Measurements from ENCODE around the gene PLD1.

Gene PLD1

DNA sequence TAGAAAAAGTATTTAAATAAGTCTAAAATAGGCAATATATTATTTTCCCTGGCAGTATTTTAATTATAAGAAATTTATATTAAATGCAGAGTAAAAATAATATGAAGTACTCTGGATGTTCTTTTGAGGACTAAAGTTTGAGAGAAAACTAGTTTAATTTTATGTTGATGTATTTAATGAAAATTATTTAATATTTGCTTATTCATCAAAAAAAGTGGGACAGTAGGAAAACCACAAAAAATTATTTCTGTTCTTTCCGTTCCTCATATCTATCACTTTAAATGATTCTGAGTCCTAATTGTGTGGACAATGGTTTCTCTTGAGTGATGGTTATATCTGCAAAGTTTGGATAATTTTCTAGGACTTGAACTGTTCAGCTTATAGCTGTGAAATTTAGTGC lies 202.8 kb downstream of the PLD1 start:
- no peaks in the 10 kb centered on the region for H3K9me3 ChIP-seq
- TF ChIP-seq, protein P1, sequence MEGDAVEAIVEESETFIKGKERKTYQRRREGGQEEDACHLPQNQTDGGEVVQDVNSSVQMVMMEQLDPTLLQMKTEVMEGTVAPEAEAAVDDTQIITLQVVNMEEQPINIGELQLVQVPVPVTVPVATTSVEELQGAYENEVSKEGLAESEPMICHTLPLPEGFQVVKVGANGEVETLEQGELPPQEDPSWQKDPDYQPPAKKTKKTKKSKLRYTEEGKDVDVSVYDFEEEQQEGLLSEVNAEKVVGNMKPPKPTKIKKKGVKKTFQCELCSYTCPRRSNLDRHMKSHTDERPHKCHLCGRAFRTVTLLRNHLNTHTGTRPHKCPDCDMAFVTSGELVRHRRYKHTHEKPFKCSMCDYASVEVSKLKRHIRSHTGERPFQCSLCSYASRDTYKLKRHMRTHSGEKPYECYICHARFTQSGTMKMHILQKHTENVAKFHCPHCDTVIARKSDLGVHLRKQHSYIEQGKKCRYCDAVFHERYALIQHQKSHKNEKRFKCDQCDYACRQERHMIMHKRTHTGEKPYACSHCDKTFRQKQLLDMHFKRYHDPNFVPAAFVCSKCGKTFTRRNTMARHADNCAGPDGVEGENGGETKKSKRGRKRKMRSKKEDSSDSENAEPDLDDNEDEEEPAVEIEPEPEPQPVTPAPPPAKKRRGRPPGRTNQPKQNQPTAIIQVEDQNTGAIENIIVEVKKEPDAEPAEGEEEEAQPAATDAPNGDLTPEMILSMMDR (IDR thresholded peaks at IDR 0.05; ENCODE audit: low read depth, low read length) = no peak
- no peak overlapping the region for H3K4me3 ChIP-seq (ENCODE audit: low read depth, low read length)
- DNase-seq = no peak
- H3K4me1 ChIP-seq = no peaks in the 10 kb centered on the region
- no peaks in the 10 kb centered on the region for H3K36me3 ChIP-seq
- H3K27me3 ChIP-seq = no peaks in the 10 kb centered on the region

DNA sequence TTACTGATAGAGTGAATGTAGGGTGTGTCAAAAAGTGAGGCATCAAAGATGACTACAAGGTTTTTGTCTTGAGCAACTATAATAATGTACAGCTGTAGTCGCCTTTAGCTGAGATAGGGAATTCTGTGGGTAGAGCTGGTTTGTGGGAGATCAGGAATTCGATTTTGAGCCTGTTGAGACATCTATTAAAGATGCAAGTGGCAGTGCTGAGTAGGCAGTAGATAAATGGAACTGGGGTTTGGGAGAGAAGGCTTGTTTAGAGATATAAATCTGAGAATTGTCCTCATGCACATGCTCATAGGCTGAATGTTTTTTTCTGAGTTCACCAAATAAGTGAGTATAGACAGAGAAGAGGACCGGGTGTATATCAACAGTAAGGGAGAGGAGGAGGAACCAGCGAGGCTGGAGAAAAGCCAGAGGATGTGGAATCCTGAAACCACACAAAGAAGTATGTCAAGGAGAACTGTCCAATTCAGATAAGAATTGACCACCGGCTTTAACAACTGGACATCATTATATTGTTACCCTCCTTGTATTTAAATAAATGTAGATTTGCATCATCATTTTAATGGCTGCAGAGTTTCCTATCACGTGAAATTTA lies 204.0 kb downstream of the PLD1 start:
- DNase-seq = no peak
- Histone ChIP-seq H3K4me1 (no peaks in the 10 kb centered on the region), H3K9me3 (no peaks in the 10 kb centered on the region), H3K27me3 (no peaks in the 10 kb centered on the region), H3K36me3 (no peaks in the 10 kb centered on the region), H3K4me3 (ENCODE audit: low read depth, low read length) (no peak overlapping the region)
- TF ChIP-seq, protein P1 (IDR thresholded peaks at IDR 0.05; ENCODE audit: low read depth, low read length) = no peak

DNA sequence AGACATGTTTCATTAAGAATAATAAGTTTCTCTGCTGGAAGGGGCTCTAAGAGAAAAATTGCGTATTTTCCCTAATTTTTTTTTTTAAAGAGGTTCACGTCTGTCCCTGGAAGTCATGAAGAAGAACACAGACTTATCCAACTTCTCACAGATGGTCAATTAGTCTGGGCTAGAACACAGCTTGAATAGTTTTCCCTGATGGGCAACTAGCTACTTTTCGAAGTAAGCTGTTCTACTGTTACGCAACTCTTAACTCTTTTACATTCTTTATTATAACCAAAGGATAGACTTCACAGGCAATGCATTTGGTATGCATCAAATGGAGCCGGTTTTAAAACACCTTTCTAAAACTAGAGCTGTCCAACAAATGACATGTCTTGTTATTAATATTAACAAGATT lies 205.9 kb downstream of the PLD1 start:
- Histone ChIP-seq H3K9me3 (no peaks in the 10 kb centered on the region), H3K4me3 (ENCODE audit: low read depth, low read length) (no peak overlapping the region), H3K4me1 (no peaks in the 10 kb centered on the region), H3K36me3 (no peaks in the 10 kb centered on the region), H3K27me3 (no peaks in the 10 kb centered on the region)
- no peak for DNase-seq
- TF ChIP-seq, protein P1 (IDR thresholded peaks at IDR 0.05; ENCODE audit: low read depth, low read length) = no peak

DNA sequence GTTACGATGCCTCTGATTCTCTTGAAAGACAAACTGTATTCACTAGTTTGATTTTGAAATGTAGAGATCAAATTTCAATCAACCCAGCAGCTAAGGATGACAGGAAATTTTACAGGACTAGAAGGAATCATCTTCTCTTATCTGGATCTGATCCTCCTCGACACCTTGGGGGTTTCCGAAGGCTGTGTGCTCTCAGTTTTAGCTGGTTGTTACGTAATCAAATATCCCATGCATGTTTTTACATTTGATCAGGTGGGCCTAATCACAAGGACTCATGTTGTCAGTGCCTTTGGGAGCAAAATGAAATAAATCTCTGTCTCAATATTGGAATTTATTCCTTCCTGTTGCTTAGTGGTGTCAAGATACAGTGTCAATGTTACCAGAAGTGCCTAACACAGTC lies 208.2 kb downstream of the PLD1 start:
- no peaks in the 10 kb centered on the region for H3K27me3 ChIP-seq
- no peaks in the 10 kb centered on the region for H3K9me3 ChIP-seq
- no peaks in the 10 kb centered on the region for H3K4me1 ChIP-seq
- no peak for DNase-seq
- TF ChIP-seq, protein P1 (IDR thresholded peaks at IDR 0.05; ENCODE audit: low read depth, low read length) = no peak
- H3K36me3 ChIP-seq = no peaks in the 10 kb centered on the region
- H3K4me3 ChIP-seq (ENCODE audit: low read depth, low read length) = no peak overlapping the region

DNA sequence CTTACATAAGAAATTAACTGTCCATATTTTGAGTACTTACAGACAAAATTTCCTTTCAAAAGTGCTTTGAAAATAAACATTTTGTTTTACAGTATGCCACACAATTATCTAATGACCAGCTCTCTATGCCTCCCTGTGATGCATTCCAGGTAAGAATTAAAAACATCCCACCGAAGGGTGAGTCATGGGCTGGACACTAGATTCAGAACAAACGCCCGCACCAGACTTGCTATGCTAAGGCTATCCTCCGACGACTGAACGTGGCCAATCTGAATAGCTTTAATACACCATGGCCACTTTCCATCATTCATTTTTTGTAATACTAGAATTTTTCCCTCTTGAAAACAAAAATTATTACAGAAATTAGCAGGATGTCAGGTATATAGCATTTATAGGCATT lies 210.3 kb downstream of the PLD1 start:
- no peaks in the 10 kb centered on the region for H3K4me1 ChIP-seq
- DNase-seq = no peak

DNA sequence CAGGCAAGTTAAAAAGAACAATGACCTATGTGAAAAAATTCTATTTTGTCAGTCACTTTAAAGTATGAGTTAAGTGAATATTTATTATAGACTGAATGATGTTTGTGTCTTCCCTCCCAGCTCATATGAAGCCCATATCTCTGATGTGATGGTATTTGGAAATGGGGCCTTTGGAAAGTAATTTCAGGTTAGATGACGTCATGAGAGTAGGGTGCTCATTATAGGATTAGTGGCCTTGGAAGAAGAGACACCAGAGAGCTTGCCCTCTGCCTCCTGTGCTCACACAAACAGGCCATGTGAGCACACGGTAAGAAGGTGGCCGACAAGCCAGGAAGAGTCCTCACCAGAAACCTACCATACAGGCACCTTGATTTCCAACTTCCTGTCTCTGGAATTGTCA lies 211.3 kb downstream of the PLD1 start:
- no peaks in the 10 kb centered on the region for H3K4me1 ChIP-seq
- H3K36me3 ChIP-seq = no peaks in the 10 kb centered on the region
- H3K4me3 ChIP-seq (ENCODE audit: low read depth, low read length) = no peak overlapping the region
- H3K9me3 ChIP-seq = no peaks in the 10 kb centered on the region
- no peaks in the 10 kb centered on the region for H3K27me3 ChIP-seq
- TF ChIP-seq, protein P1 (IDR thresholded peaks at IDR 0.05; ENCODE audit: low read depth, low read length) = no peak
- no peak for DNase-seq

More for the DNA sequence above, 210.3 kb downstream of the PLD1 start:
- no peaks in the 10 kb centered on the region for H3K9me3 ChIP-seq
- no peak overlapping the region for H3K4me3 ChIP-seq (ENCODE audit: low read depth, low read length)
- TF ChIP-seq, protein P1 (IDR thresholded peaks at IDR 0.05; ENCODE audit: low read depth, low read length) = no peak
- no peaks in the 10 kb centered on the region for H3K27me3 ChIP-seq
- no peaks in the 10 kb centered on the region for H3K36me3 ChIP-seq

Measured in BE2C (cell line).